ENCODE results near the gene SFXN1. TPM values are rescaled to one million over a fixed set of nuclear protein-coding genes. Genes with fewer than 3 reads are reported as not detected.

Gene SFXN1
- total and polyA plus RNA-seq, 4 donors = 47.3 to 241 (median 53.7) TPM

- H3K4me3 ChIP-seq (ENCODE audit: low read depth in 1 of 3, low read length in 3 of 3) = no peak overlapping the region
- no peaks in the 10 kb centered on the region for H3K27me3 ChIP-seq (ENCODE audit: control insufficient read depth in 4 of 4, insufficient read depth in 4 of 4, low read length in 3 of 4)
- no peaks in the 10 kb centered on the region for H3K9me3 ChIP-seq (ENCODE audit: control insufficient read depth in 4 of 4, low read length in 3 of 4)
- H3K36me3 ChIP-seq (ENCODE audit: control insufficient read depth in 4 of 4, insufficient read depth in 3 of 4, low read depth in 1 of 4, low read length in 3 of 4) = peaks cover 6 to 74% (median 60%) of the 10 kb centered on the region in 4 donors
- H3K4me1 ChIP-seq (ENCODE audit: control insufficient read depth in 4 of 4, insufficient read depth in 4 of 4, low read length in 3 of 4) = no peaks in the 10 kb centered on the region
- H3K9ac ChIP-seq (ENCODE audit: low read depth in 1 of 2, low read length in 2 of 2) = no peak overlapping the region
- 92% methylated on average over 4 of the region's 4 CpGs for WGBS
- H3K27ac ChIP-seq (ENCODE audit: low read depth in 1 of 2, low read length in 2 of 2) = no peak overlapping the region
- no peak for DNase-seq (ENCODE audit: low spot score)
- TF ChIP-seq ATF3 (IDR thresholded peaks at IDR 0.05) (no peak), EGR1 (IDR thresholded peaks at IDR 0.05; ENCODE audit: low read depth in 2 of 2) (no peak), FOXA1 (IDR thresholded peaks at IDR 0.05) (no peak), FOXA2 (IDR thresholded peaks at IDR 0.05) (no peak), YY1 (IDR thresholded peaks at IDR 0.05) (no peak), RXRA (IDR thresholded peaks at IDR 0.05) (no peak), HNF4G (IDR thresholded peaks at IDR 0.05) (no peak), TAF1 (conservative IDR thresholded peaks at IDR 0.05) (no peak), NR2F2 (IDR thresholded peaks at IDR 0.05) (no peak), GABPA (IDR thresholded peaks at IDR 0.05 in 1 of 2, conservative IDR thresholded peaks at IDR 0.05 in 1 of 2) (no peak), SP1 (IDR thresholded peaks at IDR 0.05) (no peak)
- TF ChIP-seq, protein P1, sequence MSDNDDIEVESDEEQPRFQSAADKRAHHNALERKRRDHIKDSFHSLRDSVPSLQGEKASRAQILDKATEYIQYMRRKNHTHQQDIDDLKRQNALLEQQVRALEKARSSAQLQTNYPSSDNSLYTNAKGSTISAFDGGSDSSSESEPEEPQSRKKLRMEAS (IDR thresholded peaks at IDR 0.05) = no peak
- TF ChIP-seq, protein P2, sequence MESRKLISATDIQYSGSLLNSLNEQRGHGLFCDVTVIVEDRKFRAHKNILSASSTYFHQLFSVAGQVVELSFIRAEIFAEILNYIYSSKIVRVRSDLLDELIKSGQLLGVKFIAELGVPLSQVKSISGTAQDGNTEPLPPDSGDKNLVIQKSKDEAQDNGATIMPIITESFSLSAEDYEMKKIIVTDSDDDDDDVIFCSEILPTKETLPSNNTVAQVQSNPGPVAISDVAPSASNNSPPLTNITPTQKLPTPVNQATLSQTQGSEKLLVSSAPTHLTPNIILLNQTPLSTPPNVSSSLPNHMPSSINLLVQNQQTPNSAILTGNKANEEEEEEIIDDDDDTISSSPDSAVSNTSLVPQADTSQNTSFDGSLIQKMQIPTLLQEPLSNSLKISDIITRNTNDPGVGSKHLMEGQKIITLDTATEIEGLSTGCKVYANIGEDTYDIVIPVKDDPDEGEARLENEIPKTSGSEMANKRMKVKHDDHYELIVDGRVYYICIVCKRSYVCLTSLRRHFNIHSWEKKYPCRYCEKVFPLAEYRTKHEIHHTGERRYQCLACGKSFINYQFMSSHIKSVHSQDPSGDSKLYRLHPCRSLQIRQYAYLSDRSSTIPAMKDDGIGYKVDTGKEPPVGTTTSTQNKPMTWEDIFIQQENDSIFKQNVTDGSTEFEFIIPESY (IDR thresholded peaks at IDR 0.05) = no peak
- TF ChIP-seq, protein P3, sequence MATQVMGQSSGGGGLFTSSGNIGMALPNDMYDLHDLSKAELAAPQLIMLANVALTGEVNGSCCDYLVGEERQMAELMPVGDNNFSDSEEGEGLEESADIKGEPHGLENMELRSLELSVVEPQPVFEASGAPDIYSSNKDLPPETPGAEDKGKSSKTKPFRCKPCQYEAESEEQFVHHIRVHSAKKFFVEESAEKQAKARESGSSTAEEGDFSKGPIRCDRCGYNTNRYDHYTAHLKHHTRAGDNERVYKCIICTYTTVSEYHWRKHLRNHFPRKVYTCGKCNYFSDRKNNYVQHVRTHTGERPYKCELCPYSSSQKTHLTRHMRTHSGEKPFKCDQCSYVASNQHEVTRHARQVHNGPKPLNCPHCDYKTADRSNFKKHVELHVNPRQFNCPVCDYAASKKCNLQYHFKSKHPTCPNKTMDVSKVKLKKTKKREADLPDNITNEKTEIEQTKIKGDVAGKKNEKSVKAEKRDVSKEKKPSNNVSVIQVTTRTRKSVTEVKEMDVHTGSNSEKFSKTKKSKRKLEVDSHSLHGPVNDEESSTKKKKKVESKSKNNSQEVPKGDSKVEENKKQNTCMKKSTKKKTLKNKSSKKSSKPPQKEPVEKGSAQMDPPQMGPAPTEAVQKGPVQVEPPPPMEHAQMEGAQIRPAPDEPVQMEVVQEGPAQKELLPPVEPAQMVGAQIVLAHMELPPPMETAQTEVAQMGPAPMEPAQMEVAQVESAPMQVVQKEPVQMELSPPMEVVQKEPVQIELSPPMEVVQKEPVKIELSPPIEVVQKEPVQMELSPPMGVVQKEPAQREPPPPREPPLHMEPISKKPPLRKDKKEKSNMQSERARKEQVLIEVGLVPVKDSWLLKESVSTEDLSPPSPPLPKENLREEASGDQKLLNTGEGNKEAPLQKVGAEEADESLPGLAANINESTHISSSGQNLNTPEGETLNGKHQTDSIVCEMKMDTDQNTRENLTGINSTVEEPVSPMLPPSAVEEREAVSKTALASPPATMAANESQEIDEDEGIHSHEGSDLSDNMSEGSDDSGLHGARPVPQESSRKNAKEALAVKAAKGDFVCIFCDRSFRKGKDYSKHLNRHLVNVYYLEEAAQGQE (IDR thresholded peaks at IDR 0.05) = no peak
Measured at GRCh38 chr5:175521313-175521833, 43.0 kb downstream of the SFXN1 start.

GRCh38 chr5:175523292-175523691 lies 44.9 kb downstream of the SFXN1 start:
- Histone ChIP-seq H3K27ac (ENCODE audit: low read depth in 1 of 2, low read length in 2 of 2) (no peak overlapping the region), H3K36me3 (ENCODE audit: control insufficient read depth in 4 of 4, insufficient read depth in 3 of 4, low read depth in 1 of 4, low read length in 3 of 4) (peaks cover 9 to 68% (median 50%) of the 10 kb centered on the region in 4 donors), H3K4me1 (ENCODE audit: control insufficient read depth in 4 of 4, insufficient read depth in 4 of 4, low read length in 3 of 4) (no peaks in the 10 kb centered on the region), H3K4me3 (ENCODE audit: low read depth in 1 of 3, low read length in 3 of 3) (no peak overlapping the region), H3K27me3 (ENCODE audit: control insufficient read depth in 4 of 4, insufficient read depth in 4 of 4, low read length in 3 of 4) (no peaks in the 10 kb centered on the region), H3K9me3 (ENCODE audit: control insufficient read depth in 4 of 4, low read length in 3 of 4) (no peaks in the 10 kb centered on the region), H3K9ac (ENCODE audit: low read depth in 1 of 2, low read length in 2 of 2) (no peak overlapping the region)
- TF ChIP-seq, protein P2 (IDR thresholded peaks at IDR 0.05) = no peak
- TF ChIP-seq EGR1 (IDR thresholded peaks at IDR 0.05; ENCODE audit: low read depth in 2 of 2) (no peak), GABPA (IDR thresholded peaks at IDR 0.05 in 1 of 2, conservative IDR thresholded peaks at IDR 0.05 in 1 of 2) (no peak), CTCF (IDR thresholded peaks at IDR 0.05; ENCODE audit: low read depth, low read length, missing input control) (no peak), RXRA (IDR thresholded peaks at IDR 0.05) (no peak), ATF3 (IDR thresholded peaks at IDR 0.05) (no peak), SP1 (IDR thresholded peaks at IDR 0.05) (no peak), NR2F2 (IDR thresholded peaks at IDR 0.05) (no peak), HNF4G (IDR thresholded peaks at IDR 0.05) (no peak), JUND (IDR thresholded peaks at IDR 0.05) (no peak)
- TF ChIP-seq, protein P3 (IDR thresholded peaks at IDR 0.05) = no peak
- DNase-seq (ENCODE audit: low spot score) = no peak

All from liver (tissue), 9 donors.